RPMI7951 (cell line): ENCODE results near the gene EPYC. TPM values are rescaled to one million over a fixed set of nuclear protein-coding genes. Genes with fewer than 3 reads are reported as not detected.

ENCODE experiments used
- total RNA-seq: library from RNA; depleted of rRNA; stranded (reverse); fragments of >200 nt; shearing (Covaris generic); gene quantifications from 2 replicates; pipeline ENCODE4 v1.2.3, GENCODE V29; 2014; rRNA removed

The EPYC gene
- total RNA-seq, 1 experiment from 2014 or later = not detected

Other genes with a start within 250 kb of the EPYC start
- not detected in 2 replicates for gene CCER1, start 49.8 kb downstream of the EPYC start, total RNA-seq
- gene KERA, start 53.1 kb upstream of the EPYC start, total RNA-seq = not detected in 2 replicates
- gene LUM, start 106.5 kb upstream of the EPYC start, total RNA-seq = 56.5 and 102 TPM in 2 replicates
- 7.5 and 10.3 TPM in 2 replicates for gene DCN, start 177.8 kb upstream of the EPYC start, total RNA-seq